Cardiac fibroblast (primary cell): ENCODE results near the gene SLC23A3.

Experiments used
- DNase-seq, 2 donors: peaks; one replicate each; pipeline versions ENCODE4 v3.0.0 to v3.0.0-alpha.2; 2010; ENCODE audit warnings: low read depth in 2 of 2
- H3K4me3 ChIP-seq, 2 donors: replicated peaks in 1 of 2; 1 replicate in 1 of 2; 2 replicates in 1 of 2; pipeline ENCODE4 v1.5.1; 2011; ENCODE audit warnings: low read depth in 2 of 2, low read length in 2 of 2, mild to moderate bottlenecking in 2 of 2, moderate library complexity in 1 of 2
- CTCF ChIP-seq: IDR thresholded peaks from one replicate; pipeline ENCODE4 v1.5.1; 2011; ENCODE audit warnings: low read depth, mild to moderate bottlenecking, low read length, inconsistent platforms

SLC23A3 gene

GRCh38 chr2:219165058-219165911 lies 4.5 kb downstream of the SLC23A3 start:
- no peak for TF ChIP-seq CTCF
- DNase-seq: no peak
- no peak overlapping the region for H3K4me3 ChIP-seq

DNA sequence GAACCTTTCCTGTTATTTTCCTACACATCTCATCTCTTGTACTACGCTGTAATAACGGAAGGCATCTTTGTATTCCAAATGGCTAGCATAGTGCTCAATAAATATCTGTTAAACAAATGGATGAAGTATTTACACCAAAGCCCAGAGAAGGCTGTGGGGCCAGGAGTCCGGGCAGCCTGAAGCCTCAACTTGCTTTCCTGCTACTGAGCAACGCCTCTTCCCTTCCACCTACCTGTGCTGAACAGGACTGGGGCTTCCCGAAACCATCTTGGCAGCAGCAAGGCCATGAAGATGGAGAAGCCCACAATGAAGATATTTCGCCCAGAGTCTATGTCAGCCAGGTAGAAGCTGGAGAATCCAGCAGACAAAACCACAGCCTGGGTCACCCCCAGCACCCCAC lies 6.7 kb downstream of the SLC23A3 start:
- TF ChIP-seq CTCF: no peak
- H3K4me3 ChIP-seq: no peak overlapping the region
- no peak for DNase-seq

DNA sequence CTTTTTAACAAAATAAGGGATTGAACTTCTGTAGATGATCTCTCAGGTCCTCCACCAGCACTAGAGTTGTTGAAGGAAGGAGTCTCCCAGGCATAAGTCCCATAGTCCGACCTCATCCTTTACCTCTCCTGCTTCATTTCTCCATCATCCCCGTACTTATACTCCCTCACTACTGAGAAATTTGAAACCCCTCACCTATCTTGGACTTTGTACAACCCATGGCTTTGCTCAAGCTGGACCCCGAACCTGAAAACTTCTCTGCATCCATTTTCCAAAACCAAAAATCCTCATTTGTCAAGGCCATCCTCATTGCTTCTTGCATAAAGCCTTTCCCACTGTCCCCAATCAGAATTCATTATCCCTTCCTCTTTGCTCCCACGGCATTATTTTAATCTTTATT lies 8.7 kb downstream of the SLC23A3 start:
- no peak for TF ChIP-seq CTCF
- DNase-seq: no peak
- peak overlapping the region; percentile 66 to 79 for H3K4me3 ChIP-seq

DNA sequence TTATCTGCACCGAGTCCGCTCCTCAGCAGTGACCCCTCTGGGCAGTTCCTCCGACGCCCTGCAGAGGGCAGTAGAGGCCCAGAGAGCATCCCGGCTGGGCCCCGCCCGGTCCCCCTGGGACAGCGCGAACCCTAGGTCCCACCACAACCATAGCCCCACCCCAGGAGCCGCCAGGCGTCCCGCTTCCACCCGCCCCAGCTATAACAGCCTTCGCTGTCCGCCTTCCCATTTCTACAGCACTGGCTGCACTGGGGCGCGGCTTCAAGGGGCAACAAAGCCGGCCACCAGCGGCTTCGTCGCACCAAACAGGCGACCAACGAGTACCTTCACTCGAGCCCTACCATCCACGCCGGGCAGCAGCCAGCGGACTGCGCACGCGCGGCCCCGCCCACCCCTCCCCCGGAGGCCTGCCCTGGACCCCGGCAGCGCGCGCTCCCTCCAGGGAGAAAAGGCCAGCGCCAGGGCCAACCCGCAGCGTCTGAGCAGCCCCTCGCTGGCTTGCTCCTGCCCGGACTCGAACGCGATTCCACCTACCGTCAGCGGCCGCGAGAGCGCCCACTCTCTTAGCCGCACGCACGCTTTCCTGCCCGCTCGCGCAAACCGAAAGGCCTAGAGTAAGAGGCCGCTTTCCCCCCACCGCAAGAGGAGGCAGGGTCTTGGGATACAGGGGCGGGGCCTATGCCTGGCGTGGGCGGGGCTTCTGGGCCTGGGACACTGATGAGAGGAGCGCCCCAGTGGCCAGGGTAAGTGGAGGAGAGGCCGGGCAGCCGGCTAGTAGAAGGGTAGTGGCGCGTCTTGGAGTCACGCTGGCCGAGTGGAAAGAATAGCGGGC lies 9.4 kb downstream of the SLC23A3 start, which contains the start of gene NHEJ1:
Gene NHEJ1, minus strand, starts transcription at position 630 of the 832 bp plus-strand sequence. CDS start 2,453 bp downstream, outside the sequence.
- peak; percentile 99 for TF ChIP-seq CTCF
- peak; percentile 95 to 97 for DNase-seq
- peak within 1 kb of the TSS; percentile 66 to 79 for H3K4me3 ChIP-seq

- no peak for TF ChIP-seq CTCF
- peak overlapping the region; percentile 66 to 79 for H3K4me3 ChIP-seq
- DNase-seq: no peak
Observed at GRCh38 chr2:219159771-219160185, 10.1 kb downstream of the SLC23A3 start.

DNA sequence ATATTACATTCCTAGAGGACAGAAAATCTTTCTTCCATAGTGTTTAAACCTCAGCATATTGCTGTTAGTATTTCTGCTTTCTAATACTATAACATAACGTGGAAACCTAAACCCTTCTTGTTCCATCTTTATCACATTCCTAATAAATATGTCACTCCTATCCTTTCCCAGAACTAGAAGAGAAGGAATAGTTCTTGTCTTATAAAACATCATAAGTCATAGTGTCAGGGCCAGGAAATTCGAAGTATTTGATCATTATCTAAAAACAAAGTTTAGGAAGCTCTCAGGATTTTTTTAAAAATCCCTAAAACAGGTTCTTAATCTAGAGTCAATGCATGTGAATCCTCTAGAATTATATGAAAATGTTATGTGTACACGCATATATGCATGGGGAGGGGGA lies 11.2 kb downstream of the SLC23A3 start:
- TF ChIP-seq CTCF: no peak
- H3K4me3 ChIP-seq: no peak overlapping the region
- peak in 1 of 2 donors; percentile 7 for DNase-seq
